Sigmoid colon (tissue), 4 donors: ENCODE data around the gene DNAH14.

ENCODE experiments used
- EP300 ChIP-seq, 4 donors: sonication (generic); formaldehyde crosslinking; IDR thresholded peaks; one replicate each; pipeline ENCODE4 v1.6.1; 2017; ENCODE audit warnings: antibody characterized with exemption in 4 of 4
- POLR2A ChIP-seq, 2 donors: fragments of 450-650 bp; IDR thresholded peaks; one replicate each; pipeline ENCODE4 v1.6.1; 2016; ENCODE audit warnings: antibody characterized with exemption in 2 of 2, mild to moderate bottlenecking in 2 of 2, moderate library complexity in 2 of 2
- POLR2AphosphoS5 ChIP-seq, 4 donors: sonication (generic); formaldehyde crosslinking; IDR thresholded peaks; one replicate each; pipeline ENCODE4 v1.6.1; 2017; ENCODE audit warnings: antibody characterized with exemption in 4 of 4
- TF ChIP-seq, protein P1 (sequence below), 4 experiments: fragments of 450-650 bp in 3 of 4; fragments of 200-600 bp in 1 of 4; IDR thresholded peaks; one replicate each; pipeline ENCODE4 v1.5.1; 2016 to 2019; ENCODE audit warnings: antibody characterized with exemption in 4 of 4, mild to moderate bottlenecking in 3 of 4, moderate library complexity in 2 of 4

DNA sequence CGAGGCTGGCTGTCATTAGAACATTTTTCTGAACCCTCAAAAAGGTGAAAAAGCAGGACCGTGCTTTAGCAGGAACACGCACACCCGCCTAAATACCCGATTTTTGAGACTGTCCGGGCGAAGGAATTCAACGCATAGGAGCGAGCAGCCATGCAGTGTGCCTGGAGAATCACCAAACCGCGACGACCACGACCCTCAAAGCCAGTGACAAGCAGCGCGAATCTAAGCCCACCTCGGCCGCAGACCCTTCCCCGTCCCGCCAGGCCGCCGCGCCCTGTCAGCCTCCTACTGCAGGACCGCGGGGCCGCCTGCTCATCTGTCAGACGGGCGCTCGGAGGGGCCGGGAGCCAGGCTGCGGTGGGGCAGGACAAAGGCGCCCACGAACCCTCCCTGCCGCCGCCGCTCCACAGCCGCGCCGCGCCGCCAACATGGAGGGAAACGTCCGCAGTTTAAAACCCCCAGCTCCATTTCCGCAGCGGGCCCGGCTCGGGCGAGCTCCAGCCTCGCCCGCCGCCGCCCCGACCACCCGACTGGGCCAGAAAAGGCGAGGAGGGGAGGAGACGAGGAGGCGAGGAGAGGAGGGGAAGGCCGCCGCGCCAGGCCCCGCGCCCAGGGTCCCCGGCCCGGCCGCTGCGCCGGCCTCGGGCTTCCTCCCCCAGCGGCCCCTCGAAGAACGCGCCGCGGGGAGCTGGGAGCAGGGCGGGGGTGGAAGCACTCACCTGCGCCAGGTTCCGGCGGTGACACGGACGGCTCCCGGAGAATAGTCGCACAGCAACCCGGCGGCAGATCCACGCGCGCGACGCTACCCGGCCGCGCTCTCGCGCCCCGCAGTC, 498.0 kb downstream of the DNAH14 start, which contains the start of gene LBR:
- TF ChIP-seq, protein P1, sequence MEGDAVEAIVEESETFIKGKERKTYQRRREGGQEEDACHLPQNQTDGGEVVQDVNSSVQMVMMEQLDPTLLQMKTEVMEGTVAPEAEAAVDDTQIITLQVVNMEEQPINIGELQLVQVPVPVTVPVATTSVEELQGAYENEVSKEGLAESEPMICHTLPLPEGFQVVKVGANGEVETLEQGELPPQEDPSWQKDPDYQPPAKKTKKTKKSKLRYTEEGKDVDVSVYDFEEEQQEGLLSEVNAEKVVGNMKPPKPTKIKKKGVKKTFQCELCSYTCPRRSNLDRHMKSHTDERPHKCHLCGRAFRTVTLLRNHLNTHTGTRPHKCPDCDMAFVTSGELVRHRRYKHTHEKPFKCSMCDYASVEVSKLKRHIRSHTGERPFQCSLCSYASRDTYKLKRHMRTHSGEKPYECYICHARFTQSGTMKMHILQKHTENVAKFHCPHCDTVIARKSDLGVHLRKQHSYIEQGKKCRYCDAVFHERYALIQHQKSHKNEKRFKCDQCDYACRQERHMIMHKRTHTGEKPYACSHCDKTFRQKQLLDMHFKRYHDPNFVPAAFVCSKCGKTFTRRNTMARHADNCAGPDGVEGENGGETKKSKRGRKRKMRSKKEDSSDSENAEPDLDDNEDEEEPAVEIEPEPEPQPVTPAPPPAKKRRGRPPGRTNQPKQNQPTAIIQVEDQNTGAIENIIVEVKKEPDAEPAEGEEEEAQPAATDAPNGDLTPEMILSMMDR (IDR thresholded peaks at IDR 0.05), result no peak
- TF ChIP-seq POLR2AphosphoS5 (IDR thresholded peaks at IDR 0.05) (peak in 3 of 4 donors; percentile 6 to 95 (median 88)), EP300 (IDR thresholded peaks at IDR 0.05) (no peak), POLR2A (IDR thresholded peaks at IDR 0.05) (peak in 1 of 2 donors; percentile 7)
